ENCODE results near the gene ABCA12.

GRCh38 chr2:214995926-214996670 is 142.3 kb downstream of the ABCA12 start:
- no peak for TF ChIP-seq CTCF (IDR thresholded peaks at IDR 0.05; ENCODE audit: low read depth, low read length)
- TF ChIP-seq MYC (IDR thresholded peaks at IDR 0.05; ENCODE audit: low read depth, low read length) = no peak
- TF ChIP-seq POLR2A (IDR thresholded peaks at IDR 0.05; ENCODE audit: extremely low read depth, insufficient read length) = no peak
- TF ChIP-seq MAX (IDR thresholded peaks at IDR 0.05; ENCODE audit: low read depth, low read length) = no peak

Data from NB4 (cell line).